Smooth muscle cell (in vitro differentiated cells): ENCODE data around the gene LGI4. TPM values are rescaled to one million over a fixed set of nuclear protein-coding genes. Genes with fewer than 3 reads are reported as not detected.
"Not testable (repeated sequence)": the region's sequence is repeated elsewhere in the genome, so short reads cannot be mapped to it uniquely, and the experiment has no call there.

ENCODE experiments used
- DNase-seq: peaks from one replicate; lab custom pipeline; 2025; ENCODE audit not compliant: unreplicated experiment; lab: John Stamatoyannopoulos, UW
- H2AFZ ChIP-seq: fragments of 200-600 bp; sonication (generic); 2 replicates; pipeline ENCODE4 v1.6.0; 2016; ENCODE audit warnings: antibody characterized with exemption, low read depth, mild to moderate bottlenecking
- H3F3A ChIP-seq: fragments of 200-600 bp; sonication (generic); 2 replicates; pipeline ENCODE4 v1.6.0; 2017; ENCODE audit warnings: antibody characterized with exemption, low read depth
- H3K27ac ChIP-seq: fragments of 200-600 bp; sonication (generic); 2 replicates; pipeline ENCODE4 v1.5.1; 2016; ENCODE audit warnings: low read depth, mild to moderate bottlenecking
- H3K27me3 ChIP-seq: fragments of 200-600 bp; sonication (generic); 2 replicates; pipeline ENCODE4 v1.6.1; 2016; ENCODE audit warnings: low read depth, mild to moderate bottlenecking
- H3K36me3 ChIP-seq: fragments of 200-600 bp; sonication (generic); 2 replicates; pipeline ENCODE4 v1.5.1; 2016; ENCODE audit warnings: low read depth
- H3K4me1 ChIP-seq: fragments of 200-600 bp; sonication (generic); 2 replicates; pipeline ENCODE4 v1.5.1; 2016; ENCODE audit warnings: low read depth
- H3K4me2 ChIP-seq: fragments of 200-600 bp; sonication (generic); 2 replicates; pipeline ENCODE4 v1.6.0; 2016; ENCODE audit warnings: mild to moderate bottlenecking
- H3K4me3 ChIP-seq: fragments of 200-600 bp; sonication (generic); 2 replicates; pipeline ENCODE4 v1.5.1; 2016; ENCODE audit warnings: mild to moderate bottlenecking
- H3K79me2 ChIP-seq: fragments of 200-600 bp; sonication (generic); 2 replicates; pipeline ENCODE4 v1.6.0; 2016; ENCODE audit warnings: low read depth, mild to moderate bottlenecking
- H3K9ac ChIP-seq: fragments of 200-600 bp; sonication (generic); 2 replicates; pipeline ENCODE4 v1.6.0; 2016; ENCODE audit warnings: low read depth
- H3K9me3 ChIP-seq: fragments of 200-600 bp; sonication (generic); replicated peaks from 2 replicates; pipeline ENCODE4 v1.5.1; 2016; ENCODE audit warnings: low read depth
- H4K20me1 ChIP-seq: fragments of 200-600 bp; sonication (generic); 2 replicates; pipeline ENCODE4 v1.6.0; 2016; ENCODE audit warnings: low read depth
- CTCF ChIP-seq: fragments of 200-600 bp; sonication (generic); IDR thresholded peaks from 2 replicates; pipeline ENCODE4 v1.5.1; 2017; ENCODE audit warnings: borderline replicate concordance, mild to moderate bottlenecking, antibody characterized with exemption; ENCODE audit not compliant: insufficient read depth, poor library complexity, severe bottlenecking
- WGBS: methylation state at CpG from one replicate; pipeline ENCODE4 v1.1.7; 2016; ENCODE audit warnings: low lambda C conversion rate; 5-methylcytosine and 5-hydroxymethylcytosine counted together
- polyA plus RNA-seq: library from polyadenylated mRNA; unstranded; fragments of >200 nt; fragmentation: Nextera tagmentation; extraction: Ambion mirVana; gene quantifications from 2 replicates; pipeline ENCODE4 v1.2.1, GENCODE V29; 2016
- total RNA-seq: library from RNA; depleted of rRNA; stranded (reverse); fragments of >200 nt; gene quantifications from 2 replicates; pipeline ENCODE4 v1.2.3, GENCODE V29; 2014

Gene LGI4
- total and polyA plus RNA-seq, 2 experiments from 2014 or later, result 0.17 to 0.22 TPM

- H3F3A ChIP-seq, result no peaks in the 10 kb centered on the region
- no peak overlapping the region for H3K27ac ChIP-seq
- 86% methylated on average over 11 of the region's 11 CpGs for WGBS
- TF ChIP-seq CTCF, result no peak
- no peak overlapping the region for H3K9ac ChIP-seq
- H4K20me1 ChIP-seq, result no peaks in the 10 kb centered on the region
- no peak overlapping the region for H3K4me2 ChIP-seq
- H3K9me3 ChIP-seq, result no peaks in the 10 kb centered on the region
- H3K36me3 ChIP-seq, result no peaks in the 10 kb centered on the region
- H3K4me1 ChIP-seq, result peaks cover 14% of the 10 kb centered on the region
- H3K79me2 ChIP-seq, result no peaks in the 10 kb centered on the region
- no peaks in the 10 kb centered on the region for H3K27me3 ChIP-seq
- H3K4me3 ChIP-seq, result no peak overlapping the region
- H2AFZ ChIP-seq, result no peak overlapping the region
- no peak for DNase-seq
Measured at GRCh38 chr19:35133826-35134225, 1.0 kb downstream of the LGI4 start.

DNA sequence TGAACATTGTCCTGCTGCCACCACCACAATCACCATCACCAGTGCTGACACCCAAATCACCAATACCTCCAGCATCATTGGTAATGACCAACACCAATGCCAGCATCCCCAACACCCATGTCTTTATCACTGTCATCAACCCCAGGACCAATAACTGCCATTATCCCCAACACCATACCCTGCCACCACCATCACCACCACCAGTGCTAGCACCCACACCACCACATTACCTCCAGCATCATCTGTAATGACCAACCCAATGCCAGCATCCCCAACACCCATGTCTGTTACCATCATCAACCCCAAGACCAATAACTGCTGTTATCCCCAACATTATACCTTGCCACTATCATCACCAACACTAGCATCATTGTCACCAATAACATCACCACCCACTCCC is 2.6 kb downstream of the LGI4 start:
- H3K4me3 ChIP-seq, result no peak overlapping the region
- no peak overlapping the region for H3K4me2 ChIP-seq
- no peak for DNase-seq
- H3K79me2 ChIP-seq, result no peaks in the 10 kb centered on the region
- no peaks in the 10 kb centered on the region for H3K27me3 ChIP-seq
- H3F3A ChIP-seq, result no peaks in the 10 kb centered on the region
- H3K27ac ChIP-seq, result no peak overlapping the region
- no peak for TF ChIP-seq CTCF
- H3K4me1 ChIP-seq, result peaks cover 8% of the 10 kb centered on the region
- no peak overlapping the region for H2AFZ ChIP-seq
- no peaks in the 10 kb centered on the region for H4K20me1 ChIP-seq
- no peak overlapping the region for H3K9ac ChIP-seq
- H3K36me3 ChIP-seq, result no peaks in the 10 kb centered on the region
- H3K9me3 ChIP-seq, result no peaks in the 10 kb centered on the region

DNA sequence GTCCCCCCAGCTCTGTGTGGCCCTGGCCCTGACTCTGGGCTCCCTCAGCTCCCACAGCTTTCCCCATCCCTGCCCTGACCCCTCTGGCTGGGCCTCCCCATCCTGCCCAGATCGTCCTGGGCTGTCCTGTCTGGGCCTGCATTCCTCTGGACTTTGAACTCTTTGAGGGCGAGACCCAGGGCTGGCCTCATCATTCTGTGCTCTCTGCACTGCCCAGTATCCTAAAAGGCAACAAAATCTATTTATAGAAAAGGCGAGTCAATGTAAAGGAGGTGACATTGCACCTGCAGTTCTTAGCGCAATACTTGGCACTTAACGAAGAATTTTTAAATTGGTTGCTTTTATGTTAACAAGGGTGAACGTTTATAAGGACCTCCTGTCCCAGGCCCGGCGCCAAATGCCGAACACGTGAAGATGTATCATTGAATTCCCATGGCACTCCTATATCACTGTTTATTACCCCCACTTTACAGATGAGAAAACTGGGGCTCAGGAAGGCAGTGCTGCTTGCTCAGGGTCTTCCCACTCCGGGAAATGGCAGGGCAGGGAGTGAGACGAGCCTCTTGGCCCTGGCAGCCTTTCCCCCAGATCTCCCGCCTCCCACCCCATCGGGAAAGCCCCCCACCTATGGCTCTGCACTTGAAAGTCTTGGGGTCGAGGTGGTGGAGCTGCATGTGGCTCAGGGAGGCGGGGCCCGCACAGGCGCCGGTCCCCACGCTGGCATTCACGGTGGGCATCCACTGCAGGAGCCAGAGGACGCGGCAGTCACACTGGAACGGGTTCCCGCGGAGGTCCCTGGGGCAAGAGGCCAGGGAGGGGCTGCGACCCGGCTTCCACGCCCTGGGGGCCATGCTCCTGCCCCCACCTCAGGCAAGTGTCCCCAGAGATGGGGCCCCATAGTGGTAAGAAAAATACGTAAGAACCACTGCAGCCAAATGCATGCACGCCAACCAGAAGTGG is 3.8 kb downstream of the LGI4 start:
- no peak for TF ChIP-seq CTCF
- H2AFZ ChIP-seq, result no peak overlapping the region
- H4K20me1 ChIP-seq, result no peaks in the 10 kb centered on the region
- H3K9me3 ChIP-seq, result no peaks in the 10 kb centered on the region
- H3K27me3 ChIP-seq, result no peaks in the 10 kb centered on the region
- no peak overlapping the region for H3K4me3 ChIP-seq
- 90% methylated on average over 31 of the region's 31 CpGs for WGBS
- H3K9ac ChIP-seq, result no peak overlapping the region
- H3K4me1 ChIP-seq, result peaks cover 8% of the 10 kb centered on the region
- H3K36me3 ChIP-seq, result no peaks in the 10 kb centered on the region
- H3K79me2 ChIP-seq, result no peaks in the 10 kb centered on the region
- H3K27ac ChIP-seq, result no peak overlapping the region
- H3F3A ChIP-seq, result no peaks in the 10 kb centered on the region
- no peak overlapping the region for H3K4me2 ChIP-seq
- DNase-seq, result no peak

DNA sequence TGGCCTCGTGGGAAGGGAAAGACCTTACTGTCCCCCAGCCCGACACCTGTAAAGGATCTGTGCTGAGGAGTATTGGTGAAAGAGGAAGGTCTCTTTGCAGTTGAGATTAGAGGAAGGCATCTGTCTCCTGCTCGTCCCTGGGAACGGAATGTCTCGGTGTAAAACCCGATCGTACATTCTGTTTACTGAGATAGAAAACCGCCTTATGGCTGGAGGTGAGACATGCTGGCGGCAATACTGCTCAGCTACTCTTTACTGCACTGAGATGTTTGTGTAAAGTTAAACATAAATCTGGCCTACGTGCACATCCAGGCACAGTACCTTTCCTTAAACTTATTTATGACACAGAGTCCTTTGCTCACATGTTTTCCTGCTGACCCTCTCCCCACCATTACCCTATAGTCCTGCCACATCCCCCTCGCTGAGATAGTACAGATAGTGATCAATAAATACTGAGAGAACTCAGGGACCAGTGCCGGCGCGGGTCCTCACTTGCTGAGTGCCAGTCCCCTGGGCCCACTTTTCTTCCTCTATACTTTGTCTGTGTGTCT is 5.1 kb downstream of the LGI4 start:
- H3K36me3 ChIP-seq, H3F3A ChIP-seq, DNase-seq, H2AFZ ChIP-seq, H3K4me3 ChIP-seq, H4K20me1 ChIP-seq, H3K27ac ChIP-seq, H3K9ac ChIP-seq, H3K27me3 ChIP-seq, H3K9me3 ChIP-seq, H3K4me1 ChIP-seq, H3K79me2 ChIP-seq, H3K4me2 ChIP-seq: not testable (repeated sequence)
- WGBS, result 84% methylated on average over 14 of the region's 14 CpGs
